ENCODE results near the gene TSFM. TPM values are rescaled to one million over a fixed set of nuclear protein-coding genes. Genes with fewer than 3 reads are reported as not detected.

TSFM gene
- total and polyA plus RNA-seq, 2 of the 13 experiments (the other 11 are each of a cell fraction or from before 2014, with no cell fraction given): 29.8 to 68.3 TPM

DNA sequence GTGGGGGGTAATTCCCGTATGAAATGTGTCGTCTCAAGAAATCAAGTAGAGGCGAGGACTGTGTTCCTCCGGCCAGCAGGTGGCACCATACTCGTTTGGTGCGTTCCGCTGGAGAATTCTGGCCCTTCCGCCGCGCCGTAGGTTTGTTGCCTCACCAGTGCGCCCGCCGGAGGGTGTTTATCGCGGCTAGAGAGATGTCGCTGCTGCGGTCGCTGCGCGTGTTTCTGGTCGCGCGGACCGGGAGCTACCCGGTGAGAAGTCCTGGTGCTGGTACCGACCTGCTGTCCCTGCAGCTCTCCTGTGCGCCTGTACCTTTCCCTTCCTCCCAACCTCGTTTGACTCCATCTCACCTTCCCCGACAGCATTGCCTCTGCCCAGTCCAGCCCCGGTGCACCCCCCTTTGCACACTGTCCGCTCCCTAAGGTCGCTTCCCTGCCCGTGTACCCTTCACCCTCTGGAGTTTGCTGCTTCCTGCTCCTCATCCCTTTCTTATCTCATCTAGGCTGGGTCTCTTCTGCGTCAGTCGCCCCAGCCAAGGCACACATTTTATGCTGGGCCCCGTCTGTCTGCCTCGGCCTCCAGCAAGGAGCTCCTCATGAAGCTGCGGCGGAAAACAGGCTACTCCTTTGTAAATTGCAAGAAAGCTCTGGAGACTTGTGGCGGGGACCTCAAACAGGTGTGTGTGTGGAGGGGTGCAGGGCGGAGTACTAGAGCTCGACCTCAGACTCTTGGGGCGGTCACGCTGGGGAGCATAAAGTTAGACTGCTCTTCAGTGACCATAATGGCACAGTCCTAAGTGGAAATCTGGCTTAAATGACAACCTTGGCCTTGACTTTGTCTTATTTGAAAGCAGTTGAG lies at the start of gene TSFM (continued):
- TF ChIP-seq, protein P1, sequence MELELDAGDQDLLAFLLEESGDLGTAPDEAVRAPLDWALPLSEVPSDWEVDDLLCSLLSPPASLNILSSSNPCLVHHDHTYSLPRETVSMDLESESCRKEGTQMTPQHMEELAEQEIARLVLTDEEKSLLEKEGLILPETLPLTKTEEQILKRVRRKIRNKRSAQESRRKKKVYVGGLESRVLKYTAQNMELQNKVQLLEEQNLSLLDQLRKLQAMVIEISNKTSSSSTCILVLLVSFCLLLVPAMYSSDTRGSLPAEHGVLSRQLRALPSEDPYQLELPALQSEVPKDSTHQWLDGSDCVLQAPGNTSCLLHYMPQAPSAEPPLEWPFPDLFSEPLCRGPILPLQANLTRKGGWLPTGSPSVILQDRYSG (CRISPR knock-in tag; IDR thresholded peaks at IDR 0.05): 0 out of 2 replicates have a peak, but pooled peaks have one; percentile 26
- TF ChIP-seq, protein P2, sequence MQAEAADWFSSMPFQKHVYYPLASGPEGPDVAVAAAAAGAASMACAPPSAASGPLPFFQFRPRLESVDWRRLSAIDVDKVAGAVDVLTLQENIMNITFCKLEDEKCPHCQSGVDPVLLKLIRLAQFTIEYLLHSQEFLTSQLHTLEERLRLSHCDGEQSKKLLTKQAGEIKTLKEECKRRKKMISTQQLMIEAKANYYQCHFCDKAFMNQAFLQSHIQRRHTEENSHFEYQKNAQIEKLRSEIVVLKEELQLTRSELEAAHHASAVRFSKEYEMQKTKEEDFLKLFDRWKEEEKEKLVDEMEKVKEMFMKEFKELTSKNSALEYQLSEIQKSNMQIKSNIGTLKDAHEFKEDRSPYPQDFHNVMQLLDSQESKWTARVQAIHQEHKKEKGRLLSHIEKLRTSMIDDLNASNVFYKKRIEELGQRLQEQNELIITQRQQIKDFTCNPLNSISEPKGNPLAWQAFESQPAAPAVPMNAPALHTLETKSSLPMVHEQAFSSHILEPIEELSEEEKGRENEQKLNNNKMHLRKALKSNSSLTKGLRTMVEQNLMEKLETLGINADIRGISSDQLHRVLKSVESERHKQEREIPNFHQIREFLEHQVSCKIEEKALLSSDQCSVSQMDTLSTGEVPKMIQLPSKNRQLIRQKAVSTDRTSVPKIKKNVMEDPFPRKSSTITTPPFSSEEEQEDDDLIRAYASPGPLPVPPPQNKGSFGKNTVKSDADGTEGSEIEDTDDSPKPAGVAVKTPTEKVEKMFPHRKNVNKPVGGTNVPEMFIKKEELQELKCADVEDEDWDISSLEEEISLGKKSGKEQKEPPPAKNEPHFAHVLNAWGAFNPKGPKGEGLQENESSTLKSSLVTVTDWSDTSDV (CRISPR knock-in tag; IDR thresholded peaks at IDR 0.05): no peak
- TF ChIP-seq POLR2G (IDR thresholded peaks at IDR 0.05; ENCODE audit: low read depth, low read length) (peak; percentile 96), MLLT10 (CRISPR knock-in tag; IDR thresholded peaks at IDR 0.05) (no peak), BRD4 (CRISPR knock-in tag; IDR thresholded peaks at IDR 0.05) (peak; percentile 82), ZNF569 (CRISPR knock-in tag; IDR thresholded peaks at IDR 0.05; ENCODE audit: borderline replicate concordance) (no peak), RAD51 (IDR thresholded peaks at IDR 0.05; ENCODE audit: borderline replicate concordance) (no peak), THYN1 (CRISPR knock-in tag; IDR thresholded peaks at IDR 0.05; ENCODE audit: borderline replicate concordance, low read depth) (no peak), KLF16 (CRISPR knock-in tag; IDR thresholded peaks at IDR 0.05) (peak in 1 of 2 experiments; percentile 97; a peak in 2 of 4 replicates), CENPT (CRISPR knock-in tag; IDR thresholded peaks at IDR 0.05; ENCODE audit: low read depth) (no peak)
- TF ChIP-seq, protein P3, sequence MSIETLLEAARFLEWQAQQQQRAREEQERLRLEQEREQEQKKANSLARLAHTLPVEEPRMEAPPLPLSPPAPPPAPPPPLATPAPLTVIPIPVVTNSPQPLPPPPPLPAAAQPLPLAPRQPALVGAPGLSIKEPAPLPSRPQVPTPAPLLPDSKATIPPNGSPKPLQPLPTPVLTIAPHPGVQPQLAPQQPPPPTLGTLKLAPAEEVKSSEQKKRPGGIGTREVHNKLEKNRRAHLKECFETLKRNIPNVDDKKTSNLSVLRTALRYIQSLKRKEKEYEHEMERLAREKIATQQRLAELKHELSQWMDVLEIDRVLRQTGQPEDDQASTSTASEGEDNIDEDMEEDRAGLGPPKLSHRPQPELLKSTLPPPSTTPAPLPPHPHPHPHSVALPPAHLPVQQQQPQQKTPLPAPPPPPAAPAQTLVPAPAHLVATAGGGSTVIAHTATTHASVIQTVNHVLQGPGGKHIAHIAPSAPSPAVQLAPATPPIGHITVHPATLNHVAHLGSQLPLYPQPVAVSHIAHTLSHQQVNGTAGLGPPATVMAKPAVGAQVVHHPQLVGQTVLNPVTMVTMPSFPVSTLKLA (IDR thresholded peaks at IDR 0.05): peak; percentile 48
- TF ChIP-seq, protein P4, sequence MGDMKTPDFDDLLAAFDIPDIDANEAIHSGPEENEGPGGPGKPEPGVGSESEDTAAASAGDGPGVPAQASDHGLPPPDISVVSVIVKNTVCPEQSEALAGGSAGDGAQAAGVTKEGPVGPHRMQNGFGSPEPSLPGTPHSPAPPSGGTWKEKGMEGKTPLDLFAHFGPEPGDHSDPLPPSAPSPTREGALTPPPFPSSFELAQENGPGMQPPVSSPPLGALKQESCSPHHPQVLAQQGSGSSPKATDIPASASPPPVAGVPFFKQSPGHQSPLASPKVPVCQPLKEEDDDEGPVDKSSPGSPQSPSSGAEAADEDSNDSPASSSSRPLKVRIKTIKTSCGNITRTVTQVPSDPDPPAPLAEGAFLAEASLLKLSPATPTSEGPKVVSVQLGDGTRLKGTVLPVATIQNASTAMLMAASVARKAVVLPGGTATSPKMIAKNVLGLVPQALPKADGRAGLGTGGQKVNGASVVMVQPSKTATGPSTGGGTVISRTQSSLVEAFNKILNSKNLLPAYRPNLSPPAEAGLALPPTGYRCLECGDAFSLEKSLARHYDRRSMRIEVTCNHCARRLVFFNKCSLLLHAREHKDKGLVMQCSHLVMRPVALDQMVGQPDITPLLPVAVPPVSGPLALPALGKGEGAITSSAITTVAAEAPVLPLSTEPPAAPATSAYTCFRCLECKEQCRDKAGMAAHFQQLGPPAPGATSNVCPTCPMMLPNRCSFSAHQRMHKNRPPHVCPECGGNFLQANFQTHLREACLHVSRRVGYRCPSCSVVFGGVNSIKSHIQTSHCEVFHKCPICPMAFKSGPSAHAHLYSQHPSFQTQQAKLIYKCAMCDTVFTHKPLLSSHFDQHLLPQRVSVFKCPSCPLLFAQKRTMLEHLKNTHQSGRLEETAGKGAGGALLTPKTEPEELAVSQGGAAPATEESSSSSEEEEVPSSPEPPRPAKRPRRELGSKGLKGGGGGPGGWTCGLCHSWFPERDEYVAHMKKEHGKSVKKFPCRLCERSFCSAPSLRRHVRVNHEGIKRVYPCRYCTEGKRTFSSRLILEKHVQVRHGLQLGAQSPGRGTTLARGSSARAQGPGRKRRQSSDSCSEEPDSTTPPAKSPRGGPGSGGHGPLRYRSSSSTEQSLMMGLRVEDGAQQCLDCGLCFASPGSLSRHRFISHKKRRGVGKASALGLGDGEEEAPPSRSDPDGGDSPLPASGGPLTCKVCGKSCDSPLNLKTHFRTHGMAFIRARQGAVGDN (CRISPR knock-in tag; IDR thresholded peaks at IDR 0.05): peak; percentile 89
